Measurements from ENCODE around the gene REX1BD.

GRCh38 chr19:18635831-18636182, 47.2 kb downstream of the REX1BD start:
- TF ChIP-seq EZH2 (IDR thresholded peaks at IDR 0.05; ENCODE audit: insufficient read depth, low read length) (no peak), CTCF (IDR thresholded peaks at IDR 0.05; ENCODE audit: insufficient read depth, low read depth, low read length) (no peak)

Measured in astrocyte (in vitro differentiated cells and primary cell).